ENCODE results near the gene MISP.
"Not testable (repeated sequence)": the region's sequence is repeated elsewhere in the genome, so short reads cannot be mapped to it uniquely, and the experiment has no call there.

MISP gene

DNA sequence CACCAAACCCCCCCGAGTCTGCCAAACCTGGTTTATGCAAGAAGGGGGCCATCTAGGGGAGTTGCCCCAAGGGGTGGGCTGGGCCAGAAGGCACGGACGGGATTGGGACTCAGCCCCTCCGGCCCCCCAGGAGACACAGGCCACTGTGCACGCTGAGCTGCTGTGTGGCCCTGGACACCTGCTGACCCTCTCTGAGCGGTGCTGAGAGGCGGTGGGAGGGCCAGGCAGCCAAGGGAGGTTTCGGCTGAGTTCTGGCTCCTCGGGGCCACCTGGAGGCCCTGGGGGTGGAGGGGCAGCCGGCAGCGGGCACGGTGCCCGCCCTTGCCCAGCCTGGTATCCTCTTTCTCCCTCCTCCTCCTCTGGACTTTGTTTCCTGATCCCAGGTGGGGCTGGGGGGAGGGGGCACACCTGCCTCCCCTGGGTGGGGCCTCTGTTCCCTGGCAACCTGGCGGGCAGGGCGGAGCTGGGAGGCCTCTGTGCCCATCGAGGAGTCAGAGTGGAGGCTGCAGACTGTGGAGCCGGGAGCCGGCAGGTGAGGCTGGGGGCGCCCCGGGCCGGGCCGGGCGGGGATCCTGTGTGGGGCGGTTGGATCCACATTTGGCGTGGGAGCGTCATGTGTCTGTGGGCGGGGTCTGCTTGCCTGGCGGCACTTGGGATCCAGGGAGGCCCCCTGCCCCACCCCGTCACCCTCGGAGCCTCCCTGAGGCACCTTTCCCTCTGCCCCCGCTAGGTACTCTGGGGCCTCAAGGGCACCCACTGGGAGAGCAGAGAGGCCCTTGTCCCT lies at the start of gene MISP:
Gene MISP, plus strand, starts transcription at position 473 of the 784 bp plus-strand sequence. CDS start 5,835 bp downstream, outside the sequence.
- peak; percentile 59 for DNase-seq

GRCh38 chr19:702847-703246 lies 48.1 kb upstream of the MISP start:
- not testable (repeated sequence) for DNase-seq

- no peak for DNase-seq
These were observed 47.6 kb upstream of the MISP start for GRCh38 chr19:703329-703650.

GRCh38 chr19:703651-704446 lies 47.1 kb upstream of the MISP start:
- no peak for DNase-seq

DNA sequence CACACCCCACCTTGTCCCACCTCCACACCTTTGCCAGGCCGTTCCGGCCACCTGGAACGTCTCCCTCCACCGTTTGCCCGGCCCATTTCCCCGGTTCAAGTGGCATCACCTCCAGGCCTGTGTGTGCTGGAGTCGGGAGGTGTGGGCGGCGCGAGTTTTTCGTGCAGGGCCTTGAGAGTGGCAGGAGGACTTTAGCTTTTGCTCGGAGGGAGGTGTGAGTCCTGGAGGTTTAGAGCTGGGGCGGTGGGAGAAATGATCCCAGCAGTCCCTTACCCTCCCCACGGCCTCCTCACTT lies 46.5 kb upstream of the MISP start:
- DNase-seq, result no peak

- DNase-seq, result no peak
These were observed 42.5 kb upstream of the MISP start, which contains the start of gene PALM for GRCh38 chr19:708154-709143. Gene PALM, plus strand, starts transcription at chr19:708935. Its CDS starts 212 bp downstream, at chr19:709147.

- DNase-seq, result no peak
These were observed 41.5 kb upstream of the MISP start for GRCh38 chr19:709196-709964.

DNA sequence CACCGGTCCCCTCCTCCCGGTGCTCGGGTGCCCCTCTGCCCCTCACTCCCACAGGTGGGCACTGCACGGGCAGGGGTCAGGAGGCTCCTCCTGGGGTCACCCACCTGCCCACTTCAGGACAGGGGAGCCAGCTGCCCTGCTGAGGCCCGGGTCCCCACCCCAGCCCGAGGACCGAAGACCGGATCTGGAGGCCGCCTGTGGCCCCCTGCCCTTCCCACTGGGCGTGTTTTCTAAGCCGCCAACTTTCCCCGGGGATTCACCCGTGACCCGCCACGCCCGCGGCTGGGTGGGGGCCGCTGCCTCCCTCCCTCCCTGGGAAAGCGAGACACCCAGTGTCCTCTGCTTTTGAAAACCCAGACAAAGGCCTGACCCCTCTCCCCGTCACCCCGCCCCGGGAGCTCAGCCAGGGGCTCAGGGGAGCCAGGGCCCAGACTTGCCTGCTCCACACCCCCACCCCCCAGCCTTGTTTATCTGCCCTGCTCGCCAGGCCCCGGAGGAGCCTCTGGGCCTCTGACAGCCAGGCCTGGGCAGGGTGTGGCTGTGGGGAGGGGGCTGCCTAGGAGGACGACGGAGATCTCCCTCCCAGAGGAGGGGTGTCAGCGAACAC lies 40.8 kb upstream of the MISP start:
- no peak for DNase-seq

DNA sequence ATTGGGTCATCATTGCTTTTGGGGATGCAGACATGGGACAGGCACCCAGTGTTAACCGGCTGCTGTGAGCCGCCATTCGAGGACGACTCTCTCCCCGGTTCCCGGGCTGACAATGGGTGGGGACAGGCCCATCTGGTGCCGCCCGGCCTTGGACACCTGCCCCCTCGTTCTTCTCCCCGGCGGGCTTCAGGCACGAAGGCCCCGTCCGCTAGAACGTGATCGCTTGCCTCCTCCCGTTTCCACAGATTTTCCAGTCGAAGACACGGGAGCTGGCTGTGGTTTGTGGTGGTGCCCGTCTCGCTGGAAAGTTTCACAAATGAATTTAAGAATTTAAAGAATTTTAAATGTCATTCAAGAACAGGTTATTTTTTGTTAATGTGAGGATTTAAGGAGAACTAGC lies 40.1 kb upstream of the MISP start:
- DNase-seq, result no peak

DNA sequence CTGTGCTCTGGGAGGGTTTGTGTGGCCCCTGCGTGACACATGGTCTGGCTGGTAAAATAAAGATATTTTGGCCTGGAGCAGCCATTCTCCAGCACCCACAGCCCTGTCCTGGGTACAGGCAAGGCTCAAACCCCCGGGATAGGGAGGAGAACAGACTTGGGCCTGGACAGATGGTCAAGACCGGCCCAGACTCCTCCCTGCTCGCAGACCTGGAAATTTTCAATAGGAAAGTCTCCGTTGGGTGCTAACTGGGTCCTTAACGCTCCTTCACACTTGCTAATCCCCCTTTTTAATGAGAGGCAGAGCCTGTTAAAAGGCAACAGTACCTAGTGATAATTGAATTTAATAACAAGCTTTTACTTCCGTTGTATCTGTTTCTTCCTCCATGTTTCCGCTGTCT lies 39.7 kb upstream of the MISP start:
- no peak for DNase-seq

DNA sequence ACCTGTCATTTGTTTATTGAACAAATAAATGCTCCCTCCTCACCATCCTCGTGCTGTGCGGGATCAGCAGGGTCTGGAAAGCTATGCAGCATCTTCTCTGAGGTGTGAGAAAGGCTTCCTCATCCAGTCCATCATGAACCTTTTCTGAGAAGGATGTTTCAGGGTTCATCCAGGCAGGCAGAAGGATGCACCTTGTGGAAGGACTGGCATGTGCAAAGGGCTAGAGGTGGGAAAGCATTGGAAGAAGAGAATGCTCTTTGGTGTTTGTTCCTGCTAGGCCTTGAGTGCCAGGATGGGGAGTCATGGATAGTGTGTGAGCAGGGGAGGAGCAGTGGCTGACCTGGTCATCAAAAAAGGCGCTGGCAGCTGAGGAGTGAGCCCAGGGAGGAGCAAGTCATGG lies 35.6 kb upstream of the MISP start:
- DNase-seq, result no peak

DNA sequence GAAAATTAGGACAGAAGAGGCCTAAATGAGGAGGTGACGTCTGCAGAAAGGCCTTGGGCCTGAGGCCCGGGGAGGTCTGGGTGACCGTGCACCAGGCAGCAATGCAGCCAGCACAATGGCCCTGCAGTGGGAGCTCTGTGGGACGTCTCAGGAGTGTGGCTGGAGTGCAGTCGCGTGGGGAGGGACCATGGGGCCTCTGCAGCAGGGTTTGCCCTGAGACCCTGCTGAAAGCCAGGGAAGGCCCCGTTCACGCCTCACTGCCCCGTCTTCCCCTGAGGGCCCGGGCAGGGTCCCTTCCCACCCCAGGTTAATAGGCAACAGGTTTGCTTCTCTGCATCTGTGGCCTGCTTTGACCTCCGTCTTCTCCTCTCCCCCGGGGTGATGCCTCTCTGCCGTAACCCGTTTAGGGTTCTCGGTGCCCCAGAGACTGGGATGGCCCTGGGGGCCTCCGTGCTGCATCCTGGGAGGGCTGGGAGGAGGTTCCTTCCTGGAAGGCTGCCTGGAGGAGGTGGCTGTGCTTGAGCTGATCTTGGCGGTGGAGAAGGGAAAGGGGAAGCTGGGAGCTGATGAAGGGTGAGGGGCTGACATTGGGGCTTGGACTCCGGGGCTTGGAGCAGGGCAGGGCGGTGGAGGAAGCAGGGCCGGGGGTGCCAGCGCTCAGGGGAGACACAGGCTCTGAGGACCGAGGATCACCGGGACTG lies 32.5 kb upstream of the MISP start:
- no peak for DNase-seq

- no peak for DNase-seq
These were observed 31.9 kb upstream of the MISP start for GRCh38 chr19:718991-719512.

GRCh38 chr19:719636-720344 lies 31.1 kb upstream of the MISP start:
- DNase-seq, result no peak

GRCh38 chr19:720345-721160 lies 30.4 kb upstream of the MISP start:
- DNase-seq, result no peak

- DNase-seq, result no peak
These were observed 28.3 kb upstream of the MISP start for GRCh38 chr19:722553-723101.

- no peak for DNase-seq
These were observed 27.7 kb upstream of the MISP start for GRCh38 chr19:723247-723646.

DNA sequence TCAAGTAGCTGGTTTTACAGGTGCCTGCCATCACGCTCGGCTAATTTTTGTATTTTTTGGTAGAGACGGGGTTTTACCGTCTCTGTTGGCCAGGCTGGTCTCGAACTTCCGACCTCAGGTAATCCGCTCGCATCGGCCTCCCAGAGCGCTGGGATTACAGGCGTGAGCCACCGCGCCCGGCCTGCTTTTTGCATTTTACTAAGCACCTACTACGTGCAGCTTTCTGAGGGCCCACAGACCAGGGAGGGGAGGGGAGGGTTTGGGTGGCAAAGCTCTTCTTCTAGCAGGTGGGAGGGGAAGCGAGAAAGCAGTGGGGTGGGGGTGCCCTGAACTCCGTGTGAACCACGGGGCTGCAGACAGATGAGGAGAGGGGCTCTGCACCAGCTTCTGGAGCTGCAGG lies 27.2 kb upstream of the MISP start:
- no peak for DNase-seq

- no peak for DNase-seq
These were observed 25.3 kb upstream of the MISP start for GRCh38 chr19:725461-726089.

Measured in NCI-H187 treated with DMSO at 0.1 percent for 48 hours (cell line).